GM23338 (cell line): ENCODE measurements around the gene CRYBG1. TPM values are rescaled to one million over a fixed set of nuclear protein-coding genes. Genes with fewer than 3 reads are reported as not detected.

Experiments used
- ATAC-seq: fragments of 200-7000 bp; cut with Tn5 transposase; 3 replicates; pipeline ENCODE4 v1.9.1; 2020
- DNase-seq: peaks from one replicate; pipeline ENCODE4 v3.0.0-alpha.2; 2015; ENCODE audit warnings: low spot score
- H2AFZ ChIP-seq: fragments of 200-600 bp; sonication (generic); 2 replicates; pipeline ENCODE4 v1.8.0; 2016; ENCODE audit warnings: antibody characterized with exemption, mild to moderate bottlenecking, moderate library complexity
- H3F3A ChIP-seq: fragments of 200-600 bp; sonication (generic); replicated peaks from 2 replicates; pipeline ENCODE4 v1.8.0; 2017; ENCODE audit warnings: antibody characterized with exemption, mixed run types, low read depth
- H3K27ac ChIP-seq: fragments of 200-600 bp; sonication (generic); 2 replicates; pipeline ENCODE4 v1.6.1; 2016; ENCODE audit warnings: low read depth
- H3K27me3 ChIP-seq: fragments of 200-600 bp; sonication (generic); 2 replicates; pipeline ENCODE4 v1.8.0; 2016; ENCODE audit warnings: mild to moderate bottlenecking, mixed run types, moderate library complexity; ENCODE audit not compliant: insufficient read depth
- H3K36me3 ChIP-seq: fragments of 200-600 bp; sonication (generic); 2 replicates; pipeline ENCODE4 v1.8.0; 2016; ENCODE audit warnings: mild to moderate bottlenecking; ENCODE audit not compliant: insufficient read depth
- H3K4me1 ChIP-seq: fragments of 200-600 bp; sonication (generic); 2 replicates; pipeline ENCODE4 v1.8.0; 2016; ENCODE audit warnings: mild to moderate bottlenecking, moderate library complexity; ENCODE audit not compliant: insufficient read depth
- H3K4me2 ChIP-seq: fragments of 200-600 bp; sonication (generic); 2 replicates; pipeline ENCODE4 v1.7.1; 2017; ENCODE audit warnings: mixed run types
- H3K4me3 ChIP-seq: fragments of 200-600 bp; sonication (generic); 2 replicates; pipeline ENCODE4 v1.6.1; 2016; ENCODE audit warnings: mixed run types
- H3K79me2 ChIP-seq: fragments of 200-600 bp; sonication (generic); replicated peaks from 2 replicates; pipeline ENCODE4 v1.8.0; 2017; ENCODE audit warnings: mild to moderate bottlenecking; ENCODE audit not compliant: insufficient read depth
- H3K9me2 ChIP-seq: fragments of 200-600 bp; sonication (generic); 2 replicates; pipeline ENCODE4 v1.8.0; 2017; ENCODE audit not compliant: insufficient read depth
- H4K20me1 ChIP-seq: fragments of 200-600 bp; sonication (generic); replicated peaks from 2 replicates; pipeline ENCODE4 v1.8.0; 2017; ENCODE audit warnings: mild to moderate bottlenecking; ENCODE audit not compliant: insufficient read depth
- H3K27ac Mint-ChIP-seq: 2 replicates; pipeline ENCODE4 v1.8.0; 2020; ENCODE audit warnings: inconsistent platforms, mild to moderate bottlenecking, moderate library complexity, mixed read lengths
- H3K27me3 Mint-ChIP-seq: 3 replicates; pipeline ENCODE4 v1.8.0; 2022; ENCODE audit warnings: low read depth, mild to moderate bottlenecking, moderate library complexity, mixed read lengths, inconsistent platforms; ENCODE audit not compliant: insufficient read depth, poor library complexity
- H3K36me3 Mint-ChIP-seq: 3 replicates; pipeline ENCODE4 v1.8.0; 2021; ENCODE audit warnings: low read depth, mild to moderate bottlenecking, inconsistent platforms, moderate library complexity, mixed read lengths
- H3K4me1 Mint-ChIP-seq: 3 replicates; pipeline ENCODE4 v1.8.0; 2020; ENCODE audit warnings: mild to moderate bottlenecking, inconsistent platforms, mixed read lengths
- H3K4me3 Mint-ChIP-seq: 3 replicates; pipeline ENCODE4 v1.8.0; 2021; ENCODE audit warnings: moderate library complexity, mild to moderate bottlenecking, inconsistent platforms, mixed read lengths
- H3K9me3 Mint-ChIP-seq: 3 replicates; pipeline ENCODE4 v1.8.0; 2020; ENCODE audit warnings: moderate library complexity, mild to moderate bottlenecking, inconsistent platforms, mixed read lengths
- CREB1 ChIP-seq: fragments of 250-450 bp; sonication (Bioruptor Pico); IDR thresholded peaks from 2 replicates; pipeline ENCODE4 v1.5.0; 2020; ENCODE audit warnings: low read depth, mild to moderate bottlenecking, moderate library complexity
- EZH2 ChIP-seq: fragments of 200-600 bp; sonication (generic); IDR thresholded peaks from one replicate; pipeline ENCODE4 v1.8.0; 2017; ENCODE audit warnings: antibody characterized with exemption, mild to moderate bottlenecking, low read depth; ENCODE audit not compliant: unreplicated experiment
- EZH2phosphoT487 ChIP-seq: fragments of 200-600 bp; sonication (generic); IDR thresholded peaks from one replicate; pipeline ENCODE4 v1.8.1; 2018; ENCODE audit warnings: antibody characterized with exemption; ENCODE audit not compliant: unreplicated experiment
- POLR2AphosphoS5 ChIP-seq: IDR thresholded peaks from 2 replicates; pipeline ENCODE4 v1.6.1; 2016; ENCODE audit warnings: antibody characterized with exemption, low read depth
- STAT1 ChIP-seq: IDR thresholded peaks from one replicate; pipeline ENCODE4 v1.6.1; 2016; ENCODE audit warnings: antibody characterized with exemption; ENCODE audit not compliant: unreplicated experiment
- ZNF331 ChIP-seq: fragments of 250-450 bp; sonication (Bioruptor Pico); IDR thresholded peaks from 2 replicates; pipeline ENCODE4 v1.5.0; 2020; ENCODE audit warnings: low read depth, mild to moderate bottlenecking, moderate library complexity
- polyA plus RNA-seq: library from polyadenylated mRNA; unstranded; fragments of >200 nt; fragmentation: Nextera tagmentation; extraction: Ambion mirVana; gene quantifications from 2 replicates; pipeline ENCODE4 v1.2.1, GENCODE V29; 2016
- total RNA-seq: library from RNA; depleted of rRNA; stranded (reverse); fragments of >200 nt; shearing (Covaris generic); gene quantifications from 2 replicates; pipeline ENCODE4 v1.2.3, GENCODE V29; 2014
- TF ChIP-seq, protein P1 (sequence below): fragments of 250-450 bp; sonication (Bioruptor Pico); IDR thresholded peaks from 2 replicates; pipeline ENCODE4 v1.5.0; 2020; ENCODE audit warnings: mild to moderate bottlenecking, moderate library complexity
- TF ChIP-seq, protein P2 (sequence below): IDR thresholded peaks from one replicate; pipeline ENCODE4 v1.6.1; 2018; ENCODE audit warnings: antibody characterized with exemption; ENCODE audit not compliant: unreplicated experiment
- TF ChIP-seq, protein P3 (sequence below): IDR thresholded peaks from 2 replicates; pipeline ENCODE4 v1.6.1; 2016; ENCODE audit warnings: antibody characterized with exemption

The CRYBG1 gene
- total and polyA plus RNA-seq, 2 experiments from 2014 or later = 3.7 to 17.2 TPM

DNA sequence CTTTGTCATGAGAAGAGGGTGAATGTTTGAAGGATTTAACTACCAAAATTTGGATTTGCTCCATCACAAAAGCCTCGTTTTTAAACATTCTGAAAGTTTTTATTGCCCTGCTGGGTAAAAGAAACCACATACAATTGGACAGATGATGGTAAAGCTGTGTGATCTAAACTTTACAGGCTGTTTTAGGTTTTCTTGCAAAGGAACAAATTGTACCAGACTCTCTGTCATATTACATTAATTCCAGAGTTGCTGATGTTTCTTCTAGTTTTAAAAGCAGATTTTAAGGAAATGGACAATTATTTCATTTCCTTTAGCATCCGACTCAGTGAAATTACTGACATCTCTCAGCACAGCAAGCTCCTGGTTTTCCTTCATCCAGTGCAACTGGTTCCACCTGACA lies 53.2 kb downstream of the CRYBG1 start:
- ATAC-seq (no peak), DNase-seq (no peak)
- H3K4me1 Mint-ChIP-seq = peaks cover 6% of the 10 kb centered on the region; the same call in 1 of the 3 replicates
- no peak overlapping the region for H3K27ac Mint-ChIP-seq
- Histone ChIP-seq H3K27ac (no peak overlapping the region), H3K27me3 (no peaks in the 10 kb centered on the region), H2AFZ (no peak overlapping the region), H3K79me2 (no peaks in the 10 kb centered on the region), H3K4me2 (no peak overlapping the region), H3K9me2 (no peaks in the 10 kb centered on the region), H3F3A (no peaks in the 10 kb centered on the region), H3K4me1 (peaks cover 5% of the 10 kb centered on the region; the same call in 1 of the 2 replicates), H3K36me3 (no peaks in the 10 kb centered on the region), H4K20me1 (no peaks in the 10 kb centered on the region), H3K4me3 (no peak overlapping the region)
- H3K27me3 Mint-ChIP-seq = peaks cover 3% of the 10 kb centered on the region
- TF ChIP-seq ZNF331 (CRISPR knock-in tag) (no peak), POLR2AphosphoS5 (no peak), EZH2phosphoT487 (no peak), EZH2 (no peak), STAT1 (no peak), CREB1 (CRISPR knock-in tag) (no peak)
- TF ChIP-seq, protein P1, sequence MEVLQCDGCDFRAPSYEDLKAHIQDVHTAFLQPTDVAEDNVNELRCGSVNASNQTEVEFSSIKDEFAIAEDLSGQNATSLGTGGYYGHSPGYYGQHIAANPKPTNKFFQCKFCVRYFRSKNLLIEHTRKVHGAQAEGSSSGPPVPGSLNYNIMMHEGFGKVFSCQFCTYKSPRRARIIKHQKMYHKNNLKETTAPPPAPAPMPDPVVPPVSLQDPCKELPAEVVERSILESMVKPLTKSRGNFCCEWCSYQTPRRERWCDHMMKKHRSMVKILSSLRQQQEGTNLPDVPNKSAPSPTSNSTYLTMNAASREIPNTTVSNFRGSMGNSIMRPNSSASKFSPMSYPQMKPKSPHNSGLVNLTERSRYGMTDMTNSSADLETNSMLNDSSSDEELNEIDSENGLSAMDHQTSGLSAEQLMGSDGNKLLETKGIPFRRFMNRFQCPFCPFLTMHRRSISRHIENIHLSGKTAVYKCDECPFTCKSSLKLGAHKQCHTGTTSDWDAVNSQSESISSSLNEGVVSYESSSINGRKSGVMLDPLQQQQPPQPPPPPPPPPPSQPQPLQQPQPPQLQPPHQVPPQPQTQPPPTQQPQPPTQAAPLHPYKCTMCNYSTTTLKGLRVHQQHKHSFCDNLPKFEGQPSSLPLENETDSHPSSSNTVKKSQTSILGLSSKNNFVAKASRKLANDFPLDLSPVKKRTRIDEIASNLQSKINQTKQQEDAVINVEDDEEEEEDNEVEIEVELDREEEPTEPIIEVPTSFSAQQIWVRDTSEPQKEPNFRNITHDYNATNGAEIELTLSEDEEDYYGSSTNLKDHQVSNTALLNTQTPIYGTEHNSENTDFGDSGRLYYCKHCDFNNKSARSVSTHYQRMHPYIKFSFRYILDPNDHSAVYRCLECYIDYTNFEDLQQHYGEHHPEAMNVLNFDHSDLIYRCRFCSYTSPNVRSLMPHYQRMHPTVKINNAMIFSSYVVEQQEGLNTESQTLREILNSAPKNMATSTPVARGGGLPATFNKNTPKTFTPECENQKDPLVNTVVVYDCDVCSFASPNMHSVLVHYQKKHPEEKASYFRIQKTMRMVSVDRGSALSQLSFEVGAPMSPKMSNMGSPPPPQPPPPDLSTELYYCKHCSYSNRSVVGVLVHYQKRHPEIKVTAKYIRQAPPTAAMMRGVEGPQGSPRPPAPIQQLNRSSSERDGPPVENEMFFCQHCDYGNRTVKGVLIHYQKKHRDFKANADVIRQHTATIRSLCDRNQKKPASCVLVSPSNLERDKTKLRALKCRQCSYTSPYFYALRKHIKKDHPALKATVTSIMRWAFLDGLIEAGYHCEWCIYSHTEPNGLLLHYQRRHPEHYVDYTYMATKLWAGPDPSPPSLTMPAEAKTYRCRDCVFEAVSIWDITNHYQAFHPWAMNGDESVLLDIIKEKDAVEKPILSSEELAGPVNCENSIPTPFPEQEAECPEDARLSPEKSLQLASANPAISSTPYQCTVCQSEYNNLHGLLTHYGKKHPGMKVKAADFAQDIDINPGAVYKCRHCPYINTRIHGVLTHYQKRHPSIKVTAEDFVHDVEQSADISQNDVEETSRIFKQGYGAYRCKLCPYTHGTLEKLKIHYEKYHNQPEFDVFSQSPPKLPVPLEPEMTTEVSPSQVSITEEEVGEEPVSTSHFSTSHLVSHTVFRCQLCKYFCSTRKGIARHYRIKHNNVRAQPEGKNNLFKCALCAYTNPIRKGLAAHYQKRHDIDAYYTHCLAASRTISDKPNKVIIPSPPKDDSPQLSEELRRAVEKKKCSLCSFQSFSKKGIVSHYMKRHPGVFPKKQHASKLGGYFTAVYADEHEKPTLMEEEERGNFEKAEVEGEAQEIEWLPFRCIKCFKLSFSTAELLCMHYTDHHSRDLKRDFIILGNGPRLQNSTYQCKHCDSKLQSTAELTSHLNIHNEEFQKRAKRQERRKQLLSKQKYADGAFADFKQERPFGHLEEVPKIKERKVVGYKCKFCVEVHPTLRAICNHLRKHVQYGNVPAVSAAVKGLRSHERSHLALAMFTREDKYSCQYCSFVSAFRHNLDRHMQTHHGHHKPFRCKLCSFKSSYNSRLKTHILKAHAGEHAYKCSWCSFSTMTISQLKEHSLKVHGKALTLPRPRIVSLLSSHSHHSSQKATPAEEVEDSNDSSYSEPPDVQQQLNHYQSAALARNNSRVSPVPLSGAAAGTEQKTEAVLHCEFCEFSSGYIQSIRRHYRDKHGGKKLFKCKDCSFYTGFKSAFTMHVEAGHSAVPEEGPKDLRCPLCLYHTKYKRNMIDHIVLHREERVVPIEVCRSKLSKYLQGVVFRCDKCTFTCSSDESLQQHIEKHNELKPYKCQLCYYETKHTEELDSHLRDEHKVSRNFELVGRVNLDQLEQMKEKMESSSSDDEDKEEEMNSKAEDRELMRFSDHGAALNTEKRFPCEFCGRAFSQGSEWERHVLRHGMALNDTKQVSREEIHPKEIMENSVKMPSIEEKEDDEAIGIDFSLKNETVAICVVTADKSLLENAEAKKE (CRISPR knock-in tag) = no peak
- TF ChIP-seq, protein P2, sequence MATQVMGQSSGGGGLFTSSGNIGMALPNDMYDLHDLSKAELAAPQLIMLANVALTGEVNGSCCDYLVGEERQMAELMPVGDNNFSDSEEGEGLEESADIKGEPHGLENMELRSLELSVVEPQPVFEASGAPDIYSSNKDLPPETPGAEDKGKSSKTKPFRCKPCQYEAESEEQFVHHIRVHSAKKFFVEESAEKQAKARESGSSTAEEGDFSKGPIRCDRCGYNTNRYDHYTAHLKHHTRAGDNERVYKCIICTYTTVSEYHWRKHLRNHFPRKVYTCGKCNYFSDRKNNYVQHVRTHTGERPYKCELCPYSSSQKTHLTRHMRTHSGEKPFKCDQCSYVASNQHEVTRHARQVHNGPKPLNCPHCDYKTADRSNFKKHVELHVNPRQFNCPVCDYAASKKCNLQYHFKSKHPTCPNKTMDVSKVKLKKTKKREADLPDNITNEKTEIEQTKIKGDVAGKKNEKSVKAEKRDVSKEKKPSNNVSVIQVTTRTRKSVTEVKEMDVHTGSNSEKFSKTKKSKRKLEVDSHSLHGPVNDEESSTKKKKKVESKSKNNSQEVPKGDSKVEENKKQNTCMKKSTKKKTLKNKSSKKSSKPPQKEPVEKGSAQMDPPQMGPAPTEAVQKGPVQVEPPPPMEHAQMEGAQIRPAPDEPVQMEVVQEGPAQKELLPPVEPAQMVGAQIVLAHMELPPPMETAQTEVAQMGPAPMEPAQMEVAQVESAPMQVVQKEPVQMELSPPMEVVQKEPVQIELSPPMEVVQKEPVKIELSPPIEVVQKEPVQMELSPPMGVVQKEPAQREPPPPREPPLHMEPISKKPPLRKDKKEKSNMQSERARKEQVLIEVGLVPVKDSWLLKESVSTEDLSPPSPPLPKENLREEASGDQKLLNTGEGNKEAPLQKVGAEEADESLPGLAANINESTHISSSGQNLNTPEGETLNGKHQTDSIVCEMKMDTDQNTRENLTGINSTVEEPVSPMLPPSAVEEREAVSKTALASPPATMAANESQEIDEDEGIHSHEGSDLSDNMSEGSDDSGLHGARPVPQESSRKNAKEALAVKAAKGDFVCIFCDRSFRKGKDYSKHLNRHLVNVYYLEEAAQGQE = no peak
- TF ChIP-seq, protein P3, sequence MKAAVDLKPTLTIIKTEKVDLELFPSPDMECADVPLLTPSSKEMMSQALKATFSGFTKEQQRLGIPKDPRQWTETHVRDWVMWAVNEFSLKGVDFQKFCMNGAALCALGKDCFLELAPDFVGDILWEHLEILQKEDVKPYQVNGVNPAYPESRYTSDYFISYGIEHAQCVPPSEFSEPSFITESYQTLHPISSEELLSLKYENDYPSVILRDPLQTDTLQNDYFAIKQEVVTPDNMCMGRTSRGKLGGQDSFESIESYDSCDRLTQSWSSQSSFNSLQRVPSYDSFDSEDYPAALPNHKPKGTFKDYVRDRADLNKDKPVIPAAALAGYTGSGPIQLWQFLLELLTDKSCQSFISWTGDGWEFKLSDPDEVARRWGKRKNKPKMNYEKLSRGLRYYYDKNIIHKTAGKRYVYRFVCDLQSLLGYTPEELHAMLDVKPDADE = no peak
- H3K36me3 Mint-ChIP-seq = peaks cover 4% of the 10 kb centered on the region; the same call in 1 of the 3 replicates
- H3K9me3 Mint-ChIP-seq = peaks cover 3% of the 10 kb centered on the region; the same call in 1 of the 3 replicates
- no peak overlapping the region for H3K4me3 Mint-ChIP-seq
